ENCODE results near the gene ZPBP2. TPM values are rescaled to one million over a fixed set of nuclear protein-coding genes. Genes with fewer than 3 reads are reported as not detected.

The ZPBP2 gene
- total and polyA plus RNA-seq, 11 donors = not detected

GRCh38 chr17:39836117-39836516 is 31.9 kb upstream of the ZPBP2 start:
- TF ChIP-seq CTCF (IDR thresholded peaks at IDR 0.05) = no peak
- TF ChIP-seq POLR2A (IDR thresholded peaks at IDR 0.05) = no peak
- intact Hi-C loops (cut with DNase I) = no loop called here
- H3K27ac ChIP-seq = no peak overlapping the region
- peaks cover 0 to 7% (median 0%) of the 10 kb centered on the region in 9 donors for H3K27me3 ChIP-seq
- peaks cover 0 to 39% (median 7%) of the 10 kb centered on the region in 12 donors for H3K9me3 ChIP-seq
- DNase-seq (no peak), ATAC-seq (no peak)
- no peak overlapping the region for H3K4me3 ChIP-seq
- H3K36me3 ChIP-seq = no peaks in the 10 kb centered on the region
- no peaks in the 10 kb centered on the region for H3K4me1 ChIP-seq
- 73 to 93% (median 78%) methylated on average over 3 to 6 of the region's 6 CpGs for WGBS, 4 donors

GRCh38 chr17:39838057-39838456 is 29.9 kb upstream of the ZPBP2 start:
- 60 to 73% (median 63%) methylated on average over 1 of the region's 1 CpG for WGBS, 4 donors
- no peak overlapping the region for H3K4me3 ChIP-seq
- peaks cover 0 to 39% (median 7%) of the 10 kb centered on the region in 12 donors for H3K9me3 ChIP-seq
- DNase-seq (no peak), ATAC-seq (no peak)
- no peaks in the 10 kb centered on the region for H3K4me1 ChIP-seq
- peaks cover 0 to 13% (median 0%) of the 10 kb centered on the region in 9 donors for H3K27me3 ChIP-seq
- H3K27ac ChIP-seq = no peak overlapping the region
- H3K36me3 ChIP-seq = no peaks in the 10 kb centered on the region
- TF ChIP-seq CTCF (IDR thresholded peaks at IDR 0.05) (no peak), POLR2A (IDR thresholded peaks at IDR 0.05) (no peak)
- intact Hi-C loops (cut with DNase I) = no loop called here

- WGBS, 4 donors = 63 to 68% (median 65%) methylated on average over 1 of the region's 1 CpG
- DNase-seq = no peak
- intact Hi-C loops (cut with DNase I) = no loop called here
- Histone ChIP-seq H3K9me3 (peaks cover 0 to 37% (median 7%) of the 10 kb centered on the region in 12 donors), H3K4me3 (no peak overlapping the region), H3K27ac (no peak overlapping the region), H3K4me1 (no peaks in the 10 kb centered on the region), H3K36me3 (no peaks in the 10 kb centered on the region), H3K27me3 (peaks cover 0 to 13% (median 0%) of the 10 kb centered on the region in 9 donors)
- no peak for TF ChIP-seq POLR2A (IDR thresholded peaks at IDR 0.05)
- TF ChIP-seq CTCF (IDR thresholded peaks at IDR 0.05) = no peak
- ATAC-seq = no peak
Measured at GRCh38 chr17:39838784-39839183, 29.2 kb upstream of the ZPBP2 start.

GRCh38 chr17:39841134-39841683 is 26.8 kb upstream of the ZPBP2 start:
- intact Hi-C loops (cut with DNase I) = no loop called here
- ATAC-seq (no peak), DNase-seq (no peak)
- TF ChIP-seq CTCF (IDR thresholded peaks at IDR 0.05) (no peak), POLR2A (IDR thresholded peaks at IDR 0.05) (no peak)
- H3K36me3 ChIP-seq = no peaks in the 10 kb centered on the region
- WGBS, 4 donors = 71 to 82% (median 75%) methylated on average over 2 of the region's 2 CpGs
- H3K4me1 ChIP-seq = no peaks in the 10 kb centered on the region
- no peak overlapping the region for H3K4me3 ChIP-seq
- peaks cover 0 to 28% (median 7%) of the 10 kb centered on the region in 12 donors for H3K9me3 ChIP-seq
- peaks cover 0 to 31% (median 0%) of the 10 kb centered on the region in 9 donors for H3K27me3 ChIP-seq
- H3K27ac ChIP-seq = no peak overlapping the region

Data from heart left ventricle (tissue), 16 donors.